Spleen (tissue), 7 donors: ENCODE data around the gene TMEM120B.
"Not testable (repeated sequence)": the region's sequence is repeated elsewhere in the genome, so short reads cannot be mapped to it uniquely, and the experiment has no call there.

Experiments used
- POLR2A ChIP-seq, 3 donors: fragments of 450-650 bp; IDR thresholded peaks; one replicate each; pipeline ENCODE4 v1.5.1; 2017; ENCODE audit warnings: antibody characterized with exemption in 3 of 3, mild to moderate bottlenecking in 1 of 3
- POLR2AphosphoS5 ChIP-seq, 3 donors: sonication (generic); formaldehyde crosslinking; IDR thresholded peaks; one replicate each; pipeline ENCODE4 v1.5.1; 2017; ENCODE audit warnings: antibody characterized with exemption in 3 of 3
- TF ChIP-seq, protein P1 (sequence below), 11 experiments: fragments of 200-600 bp in 7 of 11; fragments of 450-650 bp in 4 of 11; sonication (generic) in 4 of 11; IDR thresholded peaks in 8 of 11; conservative IDR thresholded peaks in 3 of 11; 1 replicate in 7 of 11; 2 replicates in 4 of 11; pipeline versions ENCODE4 v1.4.0 to v1.8.0; 2016 to 2021; ENCODE audit warnings: antibody characterized with exemption in 11 of 11, inconsistent platforms in 4 of 11, mild to moderate bottlenecking in 1 of 11
- donor health status: DM: no; HTN: no; CAD: no; lungs with moderate emphysema.
- donor health status: DM: no; HTN: no; CAD: no.
- donor health status: DM: no; HTN: no; CAD: no.

DNA sequence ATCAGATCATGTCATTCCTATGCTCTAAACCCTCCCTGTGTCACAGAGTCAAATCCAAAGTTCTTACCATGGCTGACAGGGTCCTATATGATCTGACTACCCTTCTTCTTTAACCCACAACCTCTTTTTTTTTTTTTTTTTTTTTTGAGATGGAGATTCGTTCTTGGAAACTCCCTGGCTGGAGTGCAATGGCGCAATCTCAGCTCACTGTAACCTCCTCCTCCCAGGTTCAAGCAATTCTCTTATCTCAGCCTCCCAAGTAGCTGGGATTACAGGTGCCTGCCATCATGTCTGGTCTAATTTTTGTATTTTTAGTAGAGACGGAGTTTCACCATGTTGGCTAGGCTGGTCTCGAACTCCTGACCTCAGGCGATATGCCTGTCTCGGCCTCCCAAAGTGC, 45.7 kb upstream of the TMEM120B start:
- TF ChIP-seq, protein P1, sequence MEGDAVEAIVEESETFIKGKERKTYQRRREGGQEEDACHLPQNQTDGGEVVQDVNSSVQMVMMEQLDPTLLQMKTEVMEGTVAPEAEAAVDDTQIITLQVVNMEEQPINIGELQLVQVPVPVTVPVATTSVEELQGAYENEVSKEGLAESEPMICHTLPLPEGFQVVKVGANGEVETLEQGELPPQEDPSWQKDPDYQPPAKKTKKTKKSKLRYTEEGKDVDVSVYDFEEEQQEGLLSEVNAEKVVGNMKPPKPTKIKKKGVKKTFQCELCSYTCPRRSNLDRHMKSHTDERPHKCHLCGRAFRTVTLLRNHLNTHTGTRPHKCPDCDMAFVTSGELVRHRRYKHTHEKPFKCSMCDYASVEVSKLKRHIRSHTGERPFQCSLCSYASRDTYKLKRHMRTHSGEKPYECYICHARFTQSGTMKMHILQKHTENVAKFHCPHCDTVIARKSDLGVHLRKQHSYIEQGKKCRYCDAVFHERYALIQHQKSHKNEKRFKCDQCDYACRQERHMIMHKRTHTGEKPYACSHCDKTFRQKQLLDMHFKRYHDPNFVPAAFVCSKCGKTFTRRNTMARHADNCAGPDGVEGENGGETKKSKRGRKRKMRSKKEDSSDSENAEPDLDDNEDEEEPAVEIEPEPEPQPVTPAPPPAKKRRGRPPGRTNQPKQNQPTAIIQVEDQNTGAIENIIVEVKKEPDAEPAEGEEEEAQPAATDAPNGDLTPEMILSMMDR (IDR thresholded peaks at IDR 0.05 in 8 of 11, conservative IDR thresholded peaks at IDR 0.05 in 3 of 11) = not testable (repeated sequence)
- TF ChIP-seq POLR2A, POLR2AphosphoS5 (IDR thresholded peaks at IDR 0.05): not testable (repeated sequence)
